ENCODE data around the gene PSME4.
A peak's percentile ranks its signal among the peaks of the same experiment; 100 is the strongest.

Gene PSME4, protein sequence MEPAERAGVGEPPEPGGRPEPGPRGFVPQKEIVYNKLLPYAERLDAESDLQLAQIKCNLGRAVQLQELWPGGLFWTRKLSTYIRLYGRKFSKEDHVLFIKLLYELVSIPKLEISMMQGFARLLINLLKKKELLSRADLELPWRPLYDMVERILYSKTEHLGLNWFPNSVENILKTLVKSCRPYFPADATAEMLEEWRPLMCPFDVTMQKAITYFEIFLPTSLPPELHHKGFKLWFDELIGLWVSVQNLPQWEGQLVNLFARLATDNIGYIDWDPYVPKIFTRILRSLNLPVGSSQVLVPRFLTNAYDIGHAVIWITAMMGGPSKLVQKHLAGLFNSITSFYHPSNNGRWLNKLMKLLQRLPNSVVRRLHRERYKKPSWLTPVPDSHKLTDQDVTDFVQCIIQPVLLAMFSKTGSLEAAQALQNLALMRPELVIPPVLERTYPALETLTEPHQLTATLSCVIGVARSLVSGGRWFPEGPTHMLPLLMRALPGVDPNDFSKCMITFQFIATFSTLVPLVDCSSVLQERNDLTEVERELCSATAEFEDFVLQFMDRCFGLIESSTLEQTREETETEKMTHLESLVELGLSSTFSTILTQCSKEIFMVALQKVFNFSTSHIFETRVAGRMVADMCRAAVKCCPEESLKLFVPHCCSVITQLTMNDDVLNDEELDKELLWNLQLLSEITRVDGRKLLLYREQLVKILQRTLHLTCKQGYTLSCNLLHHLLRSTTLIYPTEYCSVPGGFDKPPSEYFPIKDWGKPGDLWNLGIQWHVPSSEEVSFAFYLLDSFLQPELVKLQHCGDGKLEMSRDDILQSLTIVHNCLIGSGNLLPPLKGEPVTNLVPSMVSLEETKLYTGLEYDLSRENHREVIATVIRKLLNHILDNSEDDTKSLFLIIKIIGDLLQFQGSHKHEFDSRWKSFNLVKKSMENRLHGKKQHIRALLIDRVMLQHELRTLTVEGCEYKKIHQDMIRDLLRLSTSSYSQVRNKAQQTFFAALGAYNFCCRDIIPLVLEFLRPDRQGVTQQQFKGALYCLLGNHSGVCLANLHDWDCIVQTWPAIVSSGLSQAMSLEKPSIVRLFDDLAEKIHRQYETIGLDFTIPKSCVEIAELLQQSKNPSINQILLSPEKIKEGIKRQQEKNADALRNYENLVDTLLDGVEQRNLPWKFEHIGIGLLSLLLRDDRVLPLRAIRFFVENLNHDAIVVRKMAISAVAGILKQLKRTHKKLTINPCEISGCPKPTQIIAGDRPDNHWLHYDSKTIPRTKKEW (N-terminal part only)

DNA sequence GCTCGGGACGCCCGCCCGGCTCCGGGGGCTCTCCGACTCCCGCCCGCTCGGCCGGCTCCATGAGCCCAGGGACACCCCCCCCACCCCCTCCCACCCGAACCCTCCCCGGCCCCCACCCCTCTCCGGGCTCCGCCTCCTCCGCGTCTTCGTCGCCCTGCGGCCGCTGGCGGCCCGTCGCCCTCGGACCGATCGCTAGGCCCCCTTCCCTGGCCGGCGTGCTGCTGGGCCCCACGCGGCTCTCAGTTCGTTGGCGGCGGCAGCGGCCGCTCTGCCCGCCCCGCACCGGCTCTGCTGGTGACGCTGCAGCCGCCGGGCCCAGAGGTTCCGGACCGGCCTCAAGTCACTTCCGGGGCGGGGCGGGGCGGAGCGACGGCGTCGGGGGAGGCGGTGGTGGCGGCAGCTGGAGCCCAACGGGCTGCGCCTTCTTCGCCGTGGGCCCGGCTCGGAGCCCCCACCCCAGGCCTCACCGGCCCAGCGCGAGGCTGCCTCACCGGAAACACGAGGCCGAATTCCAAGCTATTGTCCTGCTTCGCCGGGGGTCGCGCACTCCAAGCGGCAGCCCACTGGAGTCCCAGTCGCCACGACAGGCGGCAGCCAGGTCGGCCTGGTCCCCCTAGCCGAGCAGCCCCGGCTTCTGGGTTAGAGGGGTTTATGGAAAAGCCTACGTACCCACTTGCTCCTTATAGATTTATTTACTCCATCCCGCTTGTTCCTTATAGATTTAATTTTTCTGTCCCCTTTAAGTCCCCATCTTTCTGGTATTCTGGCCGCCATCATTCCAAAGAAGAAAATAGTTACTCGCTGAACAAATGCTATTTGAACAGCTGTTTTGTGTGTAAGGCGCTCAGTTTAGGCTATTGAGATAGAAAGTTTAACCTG lies at the start of gene PSME4:
TSS of gene PSME4 (minus strand) at position 270 of the 879 bp plus-strand sequence. CDS start at position 61, 209 bp downstream.
- DNase-seq, result peak; percentile 81

DNA sequence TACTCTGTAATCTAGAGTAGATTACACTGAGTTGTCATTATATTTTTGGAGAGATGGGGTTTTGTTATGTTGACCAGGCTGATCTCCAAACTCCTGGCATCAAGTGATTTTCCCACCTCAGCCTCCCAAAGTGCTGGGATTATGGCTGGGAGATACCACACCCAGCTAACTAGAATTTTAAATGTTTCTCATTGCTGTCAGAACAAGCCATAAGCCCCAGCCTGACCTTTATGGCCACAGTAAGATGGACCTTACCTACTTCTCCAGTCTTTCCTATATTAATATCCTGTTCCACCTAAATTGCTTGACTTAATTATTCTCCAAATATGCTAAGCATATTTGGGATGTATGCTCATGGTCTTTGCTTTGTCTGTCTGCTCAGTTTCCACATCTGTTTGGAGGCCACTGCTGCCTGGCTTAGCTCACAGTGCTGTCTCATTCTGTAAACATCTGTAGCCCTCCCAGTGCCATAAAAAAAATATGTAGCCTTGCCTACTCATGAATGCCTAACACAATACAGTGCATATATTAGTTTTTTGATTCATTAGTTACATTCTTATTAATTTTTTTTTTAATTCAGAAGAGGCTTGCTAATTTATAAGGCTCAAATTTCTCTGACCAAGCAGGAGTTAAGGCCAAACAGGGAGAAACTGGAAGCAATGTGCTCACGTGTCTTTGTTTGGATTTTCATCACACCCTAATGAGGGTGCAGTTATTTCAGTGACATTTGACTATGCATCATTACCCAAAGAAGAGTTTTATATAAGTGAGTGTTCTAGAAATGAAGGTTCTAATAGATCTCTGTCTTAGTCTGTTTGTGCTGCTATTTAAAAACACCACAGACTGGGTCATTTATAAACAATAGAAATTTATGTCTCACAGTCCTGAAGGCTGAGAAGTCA lies 45.3 kb upstream of the PSME4 start:
- no peak for DNase-seq

DNA sequence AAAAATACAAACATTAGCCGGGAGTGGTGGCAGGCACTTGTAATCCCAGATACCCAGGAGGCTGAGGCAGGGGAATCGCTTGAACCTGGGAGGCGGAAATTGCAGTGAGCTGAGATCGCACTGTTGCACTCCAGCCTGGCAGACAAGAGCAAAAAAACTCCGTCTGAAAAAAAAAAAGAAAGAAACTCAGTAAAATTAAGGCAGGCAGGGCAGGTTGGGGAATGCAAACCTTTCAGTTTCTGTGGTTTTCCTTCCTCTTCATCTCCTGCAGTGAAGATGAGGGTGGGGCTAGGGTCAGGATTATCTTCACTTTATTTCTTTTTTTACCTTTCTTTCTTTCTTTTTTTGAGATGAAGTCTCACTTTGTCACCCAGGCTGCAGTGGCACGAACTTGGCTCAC lies 43.2 kb upstream of the PSME4 start:
- DNase-seq, result no peak

DNA sequence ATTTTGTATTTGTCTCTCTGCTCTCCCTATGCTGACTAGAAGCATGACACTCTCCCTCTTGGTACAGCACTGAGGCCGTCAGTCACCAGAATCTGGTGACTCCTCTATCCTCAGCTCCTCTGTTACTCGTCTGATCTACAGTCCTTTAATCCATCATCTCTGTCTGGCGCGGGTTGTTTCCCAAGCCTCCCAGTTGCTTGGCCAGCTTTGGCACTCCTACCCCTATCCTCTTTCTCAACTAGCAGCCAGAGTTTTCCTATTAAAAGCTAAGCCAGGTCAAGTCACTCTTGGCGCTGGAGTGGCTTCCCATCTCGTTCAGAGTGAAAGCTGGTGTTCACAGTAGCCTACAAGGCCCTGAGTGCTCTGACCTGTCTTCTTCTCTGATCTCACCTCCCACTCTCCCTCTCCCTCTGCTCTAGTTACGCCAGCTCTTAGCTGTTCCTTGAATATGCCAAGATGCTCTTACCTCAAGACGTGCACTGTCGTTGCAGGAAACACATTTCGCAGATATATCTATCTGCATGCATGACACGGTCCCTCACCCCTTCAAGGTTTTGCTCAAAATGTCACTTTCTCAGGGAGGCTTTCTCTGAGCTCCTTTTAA lies 41.8 kb upstream of the PSME4 start:
- no peak for DNase-seq

DNA sequence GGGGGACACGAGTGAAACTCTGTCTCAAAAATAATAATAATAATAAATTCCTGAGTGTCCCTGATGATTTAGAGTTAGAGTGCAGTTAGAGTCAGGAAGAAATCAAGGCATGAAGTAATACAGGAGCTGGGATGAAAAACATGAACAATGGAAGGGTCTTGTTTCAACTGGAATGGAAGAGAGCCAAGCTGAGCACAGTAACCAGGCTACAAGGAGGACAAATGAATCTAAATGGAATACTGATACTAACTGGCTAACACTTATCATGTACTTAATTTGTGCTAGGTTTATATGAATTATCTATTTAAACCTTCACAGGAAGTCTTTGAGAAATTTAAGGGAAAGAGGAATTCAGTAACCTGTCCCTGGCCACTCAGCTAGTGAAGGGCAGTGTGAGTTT lies 38.8 kb upstream of the PSME4 start:
- no peak for DNase-seq

DNA sequence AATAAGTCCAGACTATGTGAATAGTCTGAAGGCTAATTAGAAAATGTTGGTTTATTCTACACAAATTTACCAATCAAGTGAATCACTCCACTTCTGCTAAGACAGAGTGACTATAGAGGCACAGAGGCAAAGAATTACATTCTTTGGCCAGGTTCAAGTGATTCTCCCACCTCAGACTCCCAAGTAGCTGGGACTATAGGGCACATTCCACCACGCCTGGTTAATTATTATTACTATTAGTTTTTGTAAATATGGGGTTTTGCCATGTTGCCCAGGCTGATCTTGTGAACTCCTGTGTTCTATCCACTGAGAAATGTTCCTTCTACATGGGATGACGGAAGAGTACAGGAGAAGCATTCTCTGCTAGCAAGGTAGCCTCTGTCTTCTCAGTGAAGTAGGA lies 37.6 kb upstream of the PSME4 start:
- DNase-seq, result no peak

DNA sequence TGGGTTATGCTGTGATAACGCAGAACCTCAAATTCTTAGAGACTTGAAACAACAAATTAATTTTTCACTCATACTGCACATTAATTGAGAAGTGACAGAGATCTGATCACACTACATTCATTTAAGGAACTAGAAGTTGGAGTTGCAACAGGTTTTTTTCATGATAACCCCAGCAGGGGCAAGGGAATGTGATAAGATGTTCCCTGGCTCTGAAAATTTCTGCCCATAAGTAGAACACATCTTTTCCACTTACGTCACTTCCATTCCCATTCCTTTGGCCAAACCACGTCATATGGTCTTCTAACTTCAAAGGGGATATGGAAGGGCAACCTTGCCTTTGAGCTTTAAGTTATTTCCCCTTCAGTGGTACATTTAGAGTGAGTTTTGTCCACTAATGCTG lies 29.7 kb upstream of the PSME4 start:
- no peak for DNase-seq

DNA sequence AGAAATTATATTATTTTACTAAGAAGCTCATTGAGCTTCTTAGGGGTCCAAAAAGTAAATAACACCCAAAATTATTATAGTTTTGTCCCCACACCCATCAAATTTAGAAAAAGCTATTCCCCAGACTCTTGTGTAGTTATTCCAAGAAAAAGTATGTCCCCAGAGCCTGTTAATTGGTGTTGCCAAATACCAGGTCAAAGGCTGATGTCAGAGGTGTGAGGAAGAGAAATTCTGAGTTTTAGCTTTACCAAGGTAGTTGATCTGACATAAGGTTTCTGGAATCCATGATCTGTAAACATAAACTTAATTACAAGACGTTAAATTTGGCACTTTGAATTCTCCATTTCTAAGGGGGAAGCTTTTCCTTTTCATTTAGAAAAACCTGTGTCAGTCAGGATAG lies 29.3 kb upstream of the PSME4 start:
- DNase-seq, result no peak

DNA sequence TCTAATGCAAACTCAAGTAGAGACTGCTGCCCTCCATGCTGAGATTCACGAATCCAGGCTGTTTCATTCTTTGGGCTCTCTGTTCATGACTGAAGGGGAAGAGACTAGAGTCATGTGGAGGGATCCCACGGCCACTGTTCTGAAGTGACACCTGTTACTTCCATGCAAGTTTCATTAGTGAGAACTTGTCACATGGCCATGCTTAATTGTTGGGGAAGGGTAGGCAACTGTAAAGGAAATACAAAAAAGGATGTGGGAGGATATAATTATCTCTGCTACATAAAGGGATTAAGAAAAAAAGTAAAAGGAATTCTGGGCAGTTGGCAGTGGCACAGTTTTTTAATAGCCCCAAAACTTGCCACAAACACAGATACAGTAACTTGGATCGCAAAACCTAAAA lies 28.0 kb upstream of the PSME4 start:
- DNase-seq, result no peak

DNA sequence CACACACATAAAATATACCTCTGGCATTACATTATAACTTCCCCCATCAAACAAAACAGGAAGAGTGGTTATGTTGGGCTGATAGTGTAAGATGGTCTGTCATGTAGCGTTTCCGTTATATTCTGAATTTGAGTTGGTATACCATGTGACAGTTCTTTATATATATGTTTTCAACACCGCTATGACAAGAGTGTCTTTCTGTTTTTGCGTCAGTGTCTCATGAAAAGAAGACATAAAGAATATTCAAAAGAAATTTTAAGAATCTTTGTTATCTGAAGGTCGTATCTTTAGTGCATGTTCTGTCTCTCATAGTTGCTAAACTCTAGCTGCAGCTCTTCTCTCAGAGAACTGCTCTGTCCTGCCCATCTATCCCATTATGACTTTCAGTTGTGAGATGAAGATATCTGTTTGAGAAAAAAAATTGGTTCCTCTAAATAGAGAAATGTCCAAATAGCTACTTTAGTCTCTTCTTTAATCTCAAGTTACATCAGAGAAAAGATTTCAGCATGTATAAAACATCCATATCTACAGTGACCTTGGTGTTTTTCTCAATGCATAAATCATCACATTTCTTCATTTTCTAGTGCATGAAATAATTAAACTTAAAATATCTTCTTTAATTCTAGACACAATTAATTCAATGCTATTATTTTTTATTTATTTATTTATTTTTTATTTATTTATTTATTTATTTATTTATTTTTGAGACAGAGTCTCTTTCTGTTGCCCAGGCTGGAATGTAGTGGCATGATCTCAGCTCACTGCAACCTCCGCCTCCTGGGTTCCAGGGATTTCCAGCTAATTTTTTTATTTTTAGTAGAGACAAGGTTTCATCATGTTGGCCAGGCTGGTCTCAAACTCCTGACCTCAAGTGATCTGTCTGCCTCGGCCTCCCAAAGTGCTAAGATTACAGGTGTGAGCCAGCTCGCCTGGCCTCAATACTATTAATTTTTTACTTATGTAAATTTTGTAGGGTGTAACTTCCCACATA lies 24.3 kb upstream of the PSME4 start:
- no peak for DNase-seq

DNA sequence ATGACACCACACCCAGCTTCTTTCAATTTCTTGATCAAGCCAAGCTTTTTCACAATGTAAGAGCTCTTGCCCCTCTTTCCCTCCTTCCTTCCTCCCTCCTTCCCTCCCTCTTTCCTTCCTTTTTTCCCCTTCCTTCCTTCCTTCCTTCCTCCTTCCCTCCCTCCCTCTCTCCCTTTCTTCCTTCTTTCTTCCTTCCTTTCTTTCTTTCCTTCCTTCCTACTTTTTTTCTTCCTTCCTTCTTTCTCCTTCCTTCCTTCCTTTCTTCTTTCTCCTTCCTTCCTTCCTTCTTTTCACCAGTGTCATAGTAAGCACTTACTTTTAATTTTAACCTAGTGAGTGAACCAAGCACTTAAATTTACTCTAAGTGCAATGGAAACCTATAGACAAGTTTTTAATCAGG lies 21.2 kb upstream of the PSME4 start:
- no peak for DNase-seq

DNA sequence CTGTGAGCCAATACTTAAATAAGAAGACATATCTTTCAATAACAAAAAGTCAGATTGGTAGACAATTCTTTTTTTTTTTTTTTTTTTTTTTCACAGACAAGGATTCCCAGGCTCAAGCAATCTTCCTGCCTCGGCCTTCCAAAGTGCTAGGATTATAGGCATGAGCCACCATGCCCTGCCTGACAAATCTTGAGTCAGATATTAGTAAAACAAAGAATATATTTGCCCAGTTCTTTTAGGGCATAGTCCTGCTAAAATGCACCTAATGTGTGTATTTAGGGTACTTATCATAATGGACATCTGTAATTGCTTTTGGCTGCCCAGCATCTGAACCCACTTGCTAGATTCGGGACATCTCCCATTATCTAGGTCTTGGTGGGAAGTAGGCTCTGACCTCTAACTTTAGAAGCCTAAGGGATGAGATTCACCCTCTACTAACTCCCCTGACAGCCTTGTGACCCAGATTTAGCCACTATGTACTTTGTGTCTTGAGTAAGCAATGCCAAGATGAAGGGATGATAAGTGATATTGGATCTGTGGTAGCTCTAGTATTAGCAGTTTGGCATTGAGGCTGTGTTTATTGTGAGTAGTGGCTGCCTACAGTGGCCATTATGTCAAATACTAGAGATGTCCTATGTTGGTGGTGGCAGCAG lies 18.5 kb upstream of the PSME4 start:
- no peak for DNase-seq

DNA sequence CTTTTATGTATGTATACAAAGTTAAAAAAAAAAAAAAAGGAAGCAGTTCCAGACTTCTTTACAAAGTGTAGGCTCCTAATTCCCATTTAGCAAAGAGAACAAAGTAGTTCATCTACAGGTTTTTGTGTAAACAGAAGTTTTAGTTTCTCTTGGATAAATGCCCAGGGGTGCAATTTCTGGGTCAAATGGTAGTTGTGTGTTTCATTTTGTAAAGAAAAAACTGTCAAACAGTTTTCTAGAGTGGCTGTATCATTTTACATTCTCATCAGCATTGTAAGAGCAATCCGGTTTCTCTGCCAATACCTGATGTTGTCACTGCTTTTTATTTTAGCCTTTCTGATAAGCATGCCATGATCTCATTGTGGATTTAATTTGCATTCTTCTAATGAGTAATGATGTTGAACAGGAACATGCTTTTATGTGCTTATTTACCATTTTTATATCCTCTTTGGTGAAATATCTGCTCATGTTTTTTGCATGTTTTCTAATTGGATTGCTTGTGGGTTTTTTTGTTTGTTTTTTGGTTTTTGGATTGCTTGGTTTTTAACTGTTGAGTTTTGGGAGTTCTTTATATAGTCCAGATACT lies 16.6 kb upstream of the PSME4 start:
- DNase-seq, result peak; percentile 86

DNA sequence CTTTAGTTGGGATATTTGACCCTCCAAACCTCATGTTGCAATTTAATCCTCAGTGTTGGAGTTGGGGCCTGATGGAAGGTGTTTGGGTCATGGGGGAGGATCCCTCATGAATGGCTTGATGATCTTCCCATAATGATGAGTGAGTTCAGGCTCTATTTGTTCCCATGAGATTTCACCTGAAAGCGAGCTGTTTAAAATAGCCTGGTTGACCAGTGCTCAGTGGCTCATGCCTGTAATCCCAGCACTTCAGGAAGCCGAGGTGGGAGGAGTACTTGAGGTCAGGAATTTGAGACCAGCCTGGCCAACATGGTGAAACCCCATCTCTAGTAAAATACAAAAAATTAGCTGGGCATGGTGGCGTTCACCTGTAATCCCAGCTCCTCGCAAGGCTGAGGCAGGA lies 14.9 kb upstream of the PSME4 start:
- no peak for DNase-seq

DNA sequence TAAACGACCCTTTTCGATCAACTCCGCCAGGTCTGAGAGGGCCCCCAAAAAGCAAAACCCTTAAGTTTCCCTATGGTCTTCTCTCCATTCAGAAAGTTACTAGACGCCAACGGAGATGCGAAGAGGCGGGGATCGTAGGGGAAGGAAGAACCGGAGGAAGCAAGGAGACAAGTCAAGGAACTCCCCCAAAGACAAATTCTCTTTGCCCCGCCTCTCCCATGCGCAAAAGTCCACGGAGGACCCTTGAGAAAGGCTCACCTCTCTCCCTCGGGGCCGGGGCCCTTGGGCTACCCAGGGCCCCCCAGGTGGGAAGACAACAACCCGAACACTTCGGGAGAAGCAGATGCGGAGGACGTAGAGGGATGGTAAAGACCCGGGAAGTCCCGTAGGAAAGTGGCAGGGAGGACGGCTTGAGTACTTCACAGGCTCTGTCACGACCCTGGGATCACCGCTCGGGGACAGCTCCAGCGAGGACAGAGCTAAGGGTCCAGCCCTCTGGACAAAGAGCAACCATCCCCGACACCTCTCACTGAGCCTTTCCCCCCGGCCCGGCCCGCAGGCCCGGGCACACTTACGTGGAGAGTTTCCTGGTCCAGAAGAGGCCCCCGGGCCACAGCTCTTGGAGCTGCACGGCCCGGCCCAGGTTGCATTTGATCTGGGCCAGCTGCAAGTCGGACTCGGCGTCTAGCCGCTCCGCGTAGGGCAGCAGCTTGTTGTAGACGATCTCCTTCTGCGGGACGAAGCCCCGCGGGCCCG lies 647 bp downstream of the PSME4 start:
- no peak for DNase-seq

DNA sequence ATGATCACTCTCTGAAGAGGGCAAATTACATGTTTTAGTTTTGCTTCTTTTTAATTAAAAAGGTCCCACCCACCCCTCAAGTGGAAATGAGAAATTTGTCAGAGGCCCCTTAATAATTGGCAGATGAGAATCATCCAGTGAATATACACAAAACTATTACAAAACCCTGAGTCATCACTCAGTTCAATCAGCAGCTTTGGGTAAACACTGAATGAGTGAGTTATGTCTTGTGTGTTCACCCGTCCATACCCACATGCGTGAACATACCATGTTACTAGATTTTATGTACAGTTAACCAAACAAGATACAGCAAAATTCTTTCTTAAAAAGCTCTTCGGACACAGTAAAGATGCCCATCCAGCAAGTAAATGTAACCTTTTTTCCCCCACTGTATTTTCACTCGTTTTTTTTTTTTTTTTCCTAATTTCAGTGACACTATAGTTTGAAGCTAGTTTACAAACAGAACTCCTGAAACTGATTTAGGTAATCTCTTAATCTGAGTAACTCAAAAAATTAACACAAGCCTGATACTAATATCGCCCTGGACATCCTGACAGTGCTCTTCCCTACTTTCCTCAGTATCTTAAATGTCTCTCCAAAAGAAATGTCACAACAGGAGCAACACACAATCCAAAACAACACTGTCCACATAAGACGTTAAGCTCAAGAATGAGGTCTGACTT lies 1.4 kb downstream of the PSME4 start:
- DNase-seq, result peak; percentile 15

All from NCI-H1105 (cell line).